Measurements from ENCODE around the gene MCEMP1. TPM values are rescaled to one million over a fixed set of nuclear protein-coding genes. Genes with fewer than 3 reads are reported as not detected.

Gene MCEMP1
- total and polyA plus RNA-seq, 2 of the 4 experiments (the other 2 are of a cell fraction): 0.15 TPM; not detected in 1

DNA sequence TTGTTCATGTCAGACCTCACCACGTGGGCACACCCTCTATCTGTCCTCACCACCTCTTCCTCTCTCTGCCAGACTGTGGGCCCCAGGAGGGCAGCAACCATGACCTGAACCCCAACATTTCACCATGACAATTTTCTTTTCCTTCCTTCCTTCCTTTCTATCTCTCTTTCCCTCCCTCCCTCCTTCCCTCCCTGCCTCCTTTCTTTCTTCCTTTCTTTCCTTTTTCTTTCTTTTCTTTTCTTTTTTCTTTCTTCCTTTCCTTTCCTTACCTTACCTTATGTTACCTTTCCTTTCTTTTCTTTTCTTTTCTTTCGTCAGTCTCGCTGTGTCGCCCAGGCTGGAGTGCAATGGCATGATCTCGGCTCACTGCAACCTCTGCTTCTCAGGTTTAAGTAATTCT is 33.7 kb downstream of the MCEMP1 start:
- Histone ChIP-seq H3K4me1 (ENCODE audit: control insufficient read depth, insufficient read depth, low read length) (no peaks in the 10 kb centered on the region), H3K4me3 (ENCODE audit: insufficient read depth, low read depth, low read length) (no peak overlapping the region), H2BK5ac (ENCODE audit: low read depth, low read length, poor library complexity, severe bottlenecking) (no peak overlapping the region), H4K8ac (ENCODE audit: low read depth in 2 of 2, low read length in 2 of 2) (no peak overlapping the region), H3K14ac (replicated peaks; ENCODE audit: low read depth, low read length) (no peak overlapping the region), H3K9me1 (ENCODE audit: insufficient read depth, low read length) (no peaks in the 10 kb centered on the region), H4K20me1 (ENCODE audit: insufficient read depth, low read length) (no peaks in the 10 kb centered on the region), H3K18ac (ENCODE audit: low read depth, low read length) (no peak overlapping the region), H3K4ac (ENCODE audit: low read depth, low read length) (no peak overlapping the region), H3K79me1 (ENCODE audit: low read depth in 1 of 2, low read length in 2 of 2) (no peaks in the 10 kb centered on the region), H2AK5ac (ENCODE audit: low read depth, low read length) (no peak overlapping the region), H2AFZ (replicated peaks; ENCODE audit: low read length, poor library complexity) (no peak overlapping the region), H2BK120ac (ENCODE audit: low read depth, low read length) (no peak overlapping the region), H3K9me3 (ENCODE audit: control insufficient read depth, insufficient read depth, low read length) (no peaks in the 10 kb centered on the region), H3K23ac (ENCODE audit: low read depth, low read length) (no peak overlapping the region), H3K56ac (ENCODE audit: extremely low read depth, insufficient read depth, low read length) (no peak overlapping the region), H2AK9ac (replicated peaks; ENCODE audit: low read depth, low read length, poor library complexity) (no peak overlapping the region), H2BK15ac (ENCODE audit: low read depth, low read length) (no peak overlapping the region), H4K91ac (ENCODE audit: insufficient read depth, low read depth, low read length) (no peak overlapping the region), H3K27me3 (ENCODE audit: control insufficient read depth, insufficient read depth, low read length) (peaks cover 2% of the 10 kb centered on the region; the same call in 1 of the 2 replicates), H3K9ac (ENCODE audit: low read depth, low read length) (no peak overlapping the region), H3K27ac (ENCODE audit: insufficient read depth, low read length) (no peak overlapping the region), H3K36me3 (ENCODE audit: control insufficient read depth, insufficient read depth, low read length) (no peaks in the 10 kb centered on the region), H4K5ac (ENCODE audit: low read depth, low read length) (no peak overlapping the region), H3K4me2 (ENCODE audit: low read depth, low read length) (no peak overlapping the region), H2BK20ac (ENCODE audit: low read depth, low read length) (no peak overlapping the region)
- 61% methylated on average over 5 of the region's 5 CpGs; no CpG with 5 or more reads in 1 of the 2 experiments for WGBS, 2 experiments (ENCODE audit: extremely low coverage in 2 of 2, insufficient read length in 1 of 2)
- no peak for DNase-seq
- ChIA-PET CTCF (no interaction called here), POLR2A (ENCODE audit: unreplicated experiment) (no interaction called here)
- no TSS peak for BruUV-seq (replicated peaks)
- in situ Hi-C loops (cut with MboI; ENCODE audit: low sequenced_read_pairs) (no loop called here), intact Hi-C loops (cut with micrococcal nuclease) (no loop called here), dilution Hi-C loops (cut with HindIII; ENCODE audit: low sequenced_read_pairs, unreplicated experiment) (no loop called here)
- TF ChIP-seq POLR2A (IDR thresholded peaks at IDR 0.05; ENCODE audit: low read depth, low read length): no peak
- TF ChIP-seq RAD21 (IDR thresholded peaks at IDR 0.05; ENCODE audit: low read length): no peak
- TF ChIP-seq MAFK (IDR thresholded peaks at IDR 0.05; ENCODE audit: low read depth, low read length): no peak
- no peak for TF ChIP-seq CHD1 (IDR thresholded peaks at IDR 0.05; ENCODE audit: low read depth, low read length)
- no peak for TF ChIP-seq MXI1 (IDR thresholded peaks at IDR 0.05; ENCODE audit: borderline replicate concordance, low read depth, low read length)
- TF ChIP-seq CEBPB (IDR thresholded peaks at IDR 0.05; ENCODE audit: low read depth, low read length): no peak
- no peak for ATAC-seq (ENCODE audit: low read depth)

Data from IMR-90 (cell line).